ENCODE results near the gene SLC8A1. TPM values are rescaled to one million over a fixed set of nuclear protein-coding genes. Genes with fewer than 3 reads are reported as not detected.

SLC8A1 gene
- polyA plus RNA-seq, 3 donors = 0.62 to 1.9 (median 0.79) TPM

GRCh38 chr2:40276076-40276475, 175.8 kb downstream of the SLC8A1 start:
- 72 to 98% (median 92%) methylated on average over 1 of the region's 1 CpG for WGBS, 3 donors
- H3K27ac ChIP-seq (ENCODE audit: low read depth, low read length) = no peak overlapping the region

- H3K27ac ChIP-seq (ENCODE audit: low read depth, low read length) = no peak overlapping the region
- WGBS, 3 donors = 75 to 82% (median 80%) methylated on average over 4 of the region's 4 CpGs
Measured at GRCh38 chr2:40274270-40274669, 177.6 kb downstream of the SLC8A1 start.

GRCh38 chr2:40273734-40274182, 178.1 kb downstream of the SLC8A1 start:
- H3K27ac ChIP-seq (ENCODE audit: low read depth, low read length) = no peak overlapping the region
- 54 to 61% (median 61%) methylated on average over 6 of the region's 6 CpGs for WGBS, 3 donors

GRCh38 chr2:40271094-40271493, 180.8 kb downstream of the SLC8A1 start:
- WGBS, 3 donors = 48 to 89% (median 88%) methylated on average over 6 of the region's 6 CpGs

GRCh38 chr2:40270372-40270771, 181.5 kb downstream of the SLC8A1 start:
- 71 to 92% (median 91%) methylated on average over 2 of the region's 2 CpGs for WGBS, 3 donors

More at GRCh38 chr2:40271094-40271493, 180.8 kb downstream of the SLC8A1 start:
- no peak overlapping the region for H3K27ac ChIP-seq (ENCODE audit: low read depth, low read length)

GRCh38 chr2:40268566-40268965, 183.3 kb downstream of the SLC8A1 start:
- no peak overlapping the region for H3K27ac ChIP-seq (ENCODE audit: low read depth, low read length)

More at GRCh38 chr2:40270372-40270771, 181.5 kb downstream of the SLC8A1 start:
- H3K27ac ChIP-seq (ENCODE audit: low read depth, low read length) = no peak overlapping the region

GRCh38 chr2:40266201-40266600, 185.7 kb downstream of the SLC8A1 start:
- H3K27ac ChIP-seq (ENCODE audit: low read depth, low read length) = no peak overlapping the region
- WGBS, 3 donors = 90 to 97% (median 97%) methylated on average over 1 of the region's 1 CpG

More at GRCh38 chr2:40268566-40268965, 183.3 kb downstream of the SLC8A1 start:
- 60 to 83% (median 76%) methylated on average over 2 of the region's 2 CpGs for WGBS, 3 donors

- no peak overlapping the region for H3K27ac ChIP-seq (ENCODE audit: low read depth, low read length)
Measured at GRCh38 chr2:40265602-40266001, 186.3 kb downstream of the SLC8A1 start.

GRCh38 chr2:40261042-40261441, 190.8 kb downstream of the SLC8A1 start:
- no peak overlapping the region for H3K27ac ChIP-seq (ENCODE audit: low read depth, low read length)
- 63 to 95% (median 95%) methylated on average over 2 of the region's 2 CpGs for WGBS, 3 donors

GRCh38 chr2:40260437-40260836, 191.5 kb downstream of the SLC8A1 start:
- WGBS, 3 donors = 49 to 67% (median 63%) methylated on average over 2 of the region's 2 CpGs

GRCh38 chr2:40259900-40260299, 192.0 kb downstream of the SLC8A1 start:
- WGBS, 3 donors = 64 to 97% (median 92%) methylated on average over 1 of the region's 1 CpG
- H3K27ac ChIP-seq (ENCODE audit: low read depth, low read length) = no peak overlapping the region

More at GRCh38 chr2:40260437-40260836, 191.5 kb downstream of the SLC8A1 start:
- no peak overlapping the region for H3K27ac ChIP-seq (ENCODE audit: low read depth, low read length)

GRCh38 chr2:40258135-40258457, 193.8 kb downstream of the SLC8A1 start:
- no peak overlapping the region for H3K27ac ChIP-seq (ENCODE audit: low read depth, low read length)
- WGBS, 3 donors = 51 to 82% (median 79%) methylated on average over 4 of the region's 4 CpGs

- H3K27ac ChIP-seq (ENCODE audit: low read depth, low read length) = no peak overlapping the region
- 80 to 94% (median 92%) methylated on average over 7 of the region's 7 CpGs for WGBS, 3 donors
Measured at GRCh38 chr2:40257340-40258134, 194.4 kb downstream of the SLC8A1 start.

- H3K27ac ChIP-seq (ENCODE audit: low read depth, low read length) = no peak overlapping the region
Measured at GRCh38 chr2:40256649-40257048, 195.2 kb downstream of the SLC8A1 start.

- H3K27ac ChIP-seq (ENCODE audit: low read depth, low read length) = no peak overlapping the region
- WGBS, 3 donors = 81 to 96% (median 96%) methylated on average over 6 of the region's 6 CpGs
Measured at GRCh38 chr2:40256008-40256407, 195.9 kb downstream of the SLC8A1 start.

GRCh38 chr2:40255103-40255502, 196.8 kb downstream of the SLC8A1 start:
- H3K27ac ChIP-seq (ENCODE audit: low read depth, low read length) = no peak overlapping the region

GRCh38 chr2:40254611-40255010, 197.3 kb downstream of the SLC8A1 start:
- no peak overlapping the region for H3K27ac ChIP-seq (ENCODE audit: low read depth, low read length)
- WGBS, 3 donors = 79 to 97% (median 90%) methylated on average over 1 of the region's 1 CpG

GRCh38 chr2:40251137-40251536, 200.8 kb downstream of the SLC8A1 start:
- H3K27ac ChIP-seq (ENCODE audit: low read depth, low read length) = no peak overlapping the region
- 14 to 56% (median 43%) methylated on average over 2 of the region's 2 CpGs for WGBS, 3 donors

- 54 to 58% (median 56%) methylated on average over 2 of the region's 2 CpGs for WGBS, 3 donors
- no peak overlapping the region for H3K27ac ChIP-seq (ENCODE audit: low read depth, low read length)
Measured at GRCh38 chr2:40249577-40249976, 202.3 kb downstream of the SLC8A1 start.

- WGBS, 3 donors = 92 to 95% (median 93%) methylated on average over 1 of the region's 1 CpG
- no peak overlapping the region for H3K27ac ChIP-seq (ENCODE audit: low read depth, low read length)
Measured at GRCh38 chr2:40248294-40248693, 203.6 kb downstream of the SLC8A1 start.

Measured in adipose tissue (tissue), 3 donors.